Uterus (tissue), 4 donors: ENCODE measurements around the gene SCN4A. TPM values are rescaled to one million over a fixed set of nuclear protein-coding genes. Genes with fewer than 3 reads are reported as not detected.

Source experiments
- DNase-seq, 2 donors: peaks; one replicate each; pipeline ENCODE4 v3.0.0-alpha.2; 2019 to 2020
- H3K27ac ChIP-seq, 2 donors: fragments of 200-600 bp; sonication (generic); 1 replicate in 1 of 2; 2 replicates in 1 of 2; pipeline ENCODE4 v1.5.1; 2016 to 2018
- H3K27me3 ChIP-seq, 2 donors: fragments of 200-600 bp; sonication (generic); one replicate each; pipeline ENCODE4 v1.5.1; 2018 to 2019; ENCODE audit warnings: control low read depth in 1 of 2
- H3K36me3 ChIP-seq, 2 donors: fragments of 200-600 bp; sonication (generic); one replicate each; pipeline ENCODE4 v1.5.1; 2019; ENCODE audit warnings: control low read depth in 1 of 2
- H3K4me1 ChIP-seq, 2 donors: fragments of 200-600 bp; sonication (generic); one replicate each; pipeline ENCODE4 v1.5.1; 2018 to 2019; ENCODE audit warnings: control low read depth in 1 of 2
- H3K4me3 ChIP-seq, 2 donors: fragments of 200-600 bp; sonication (generic); 1 replicate in 1 of 2; 2 replicates in 1 of 2; pipeline ENCODE4 v1.5.1; 2018 to 2019; ENCODE audit warnings: mild to moderate bottlenecking in 1 of 2
- H3K9me3 ChIP-seq, 2 donors: fragments of 200-600 bp; sonication (generic); one replicate each; pipeline ENCODE4 v1.5.1; 2019; ENCODE audit warnings: control low read depth in 1 of 2
- POLR2A ChIP-seq, 2 donors: fragments of 450-650 bp; IDR thresholded peaks; one replicate each; pipeline ENCODE4 v1.6.1; 2016; ENCODE audit warnings: antibody characterized with exemption in 2 of 2, mild to moderate bottlenecking in 1 of 2, moderate library complexity in 1 of 2
- intact Hi-C: fragments of 100-400 bp; cut with DNase I; formaldehyde crosslinking; loops from one replicate; pipeline ENCODE4 v1.15.1; 2023; ENCODE audit warnings: low total_unique reads
- total RNA-seq, 4 donors: library from RNA; depleted of rRNA in 3 of 4; stranded (reverse); fragments of >200 nt in 3 of 4; gene quantifications; one replicate each; pipeline versions ENCODE4 v1.1.0 to v1.2.4, GENCODE V29; 2014 to 2023
- TF ChIP-seq, protein P1 (sequence below), 4 experiments: fragments of 200-600 bp in 2 of 4; fragments of 450-650 bp in 2 of 4; sonication (generic) in 2 of 4; IDR thresholded peaks; one replicate each; pipeline ENCODE4 v1.5.1; 2016 to 2019; ENCODE audit warnings: antibody characterized with exemption in 4 of 4, mild to moderate bottlenecking in 2 of 4, moderate library complexity in 1 of 4
- donor health status: DM: yes; HTN: yes; CAD: no.

SCN4A gene
- total RNA-seq, 4 donors from 2014 or later: 0.14 to 0.24 TPM; not detected in 2

DNA sequence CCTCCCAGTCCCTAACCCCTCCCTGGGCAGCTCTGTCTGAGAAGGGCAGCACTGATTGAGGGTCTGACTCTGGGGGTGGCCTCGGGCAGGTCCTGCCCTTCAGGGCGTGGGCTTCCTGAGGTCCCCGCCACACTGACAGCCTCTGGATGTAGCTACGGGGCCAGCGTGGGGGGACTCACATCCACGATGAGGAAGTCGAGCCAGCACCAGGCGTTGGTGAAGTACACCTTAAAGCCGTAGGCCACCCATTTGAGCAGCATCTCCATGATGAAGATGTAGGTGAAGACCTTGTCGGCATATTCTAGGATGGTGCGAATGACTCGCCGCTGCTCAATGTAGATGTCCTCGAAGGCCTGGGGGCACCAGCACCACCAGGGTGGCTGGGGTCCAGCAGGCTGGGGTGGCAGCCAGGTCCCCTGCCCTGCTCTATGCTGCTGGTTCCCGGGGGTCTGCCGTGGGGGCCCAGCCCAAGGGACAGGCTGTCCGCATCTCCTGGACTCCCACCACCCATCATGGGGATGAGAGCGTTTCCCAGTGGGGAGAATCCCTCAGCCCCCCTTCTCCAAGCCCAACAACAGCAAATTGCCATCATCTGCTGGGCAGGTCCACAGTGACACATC is 24.9 kb downstream of the SCN4A start:
- no peak for DNase-seq
- Histone ChIP-seq H3K27ac (no peak overlapping the region), H3K27me3 (no peaks in the 10 kb centered on the region), H3K4me3 (no peak overlapping the region), H3K9me3 (no peaks in the 10 kb centered on the region), H3K36me3 (no peaks in the 10 kb centered on the region), H3K4me1 (no peaks in the 10 kb centered on the region)
- intact Hi-C loops: no loop called here
- TF ChIP-seq, protein P1, sequence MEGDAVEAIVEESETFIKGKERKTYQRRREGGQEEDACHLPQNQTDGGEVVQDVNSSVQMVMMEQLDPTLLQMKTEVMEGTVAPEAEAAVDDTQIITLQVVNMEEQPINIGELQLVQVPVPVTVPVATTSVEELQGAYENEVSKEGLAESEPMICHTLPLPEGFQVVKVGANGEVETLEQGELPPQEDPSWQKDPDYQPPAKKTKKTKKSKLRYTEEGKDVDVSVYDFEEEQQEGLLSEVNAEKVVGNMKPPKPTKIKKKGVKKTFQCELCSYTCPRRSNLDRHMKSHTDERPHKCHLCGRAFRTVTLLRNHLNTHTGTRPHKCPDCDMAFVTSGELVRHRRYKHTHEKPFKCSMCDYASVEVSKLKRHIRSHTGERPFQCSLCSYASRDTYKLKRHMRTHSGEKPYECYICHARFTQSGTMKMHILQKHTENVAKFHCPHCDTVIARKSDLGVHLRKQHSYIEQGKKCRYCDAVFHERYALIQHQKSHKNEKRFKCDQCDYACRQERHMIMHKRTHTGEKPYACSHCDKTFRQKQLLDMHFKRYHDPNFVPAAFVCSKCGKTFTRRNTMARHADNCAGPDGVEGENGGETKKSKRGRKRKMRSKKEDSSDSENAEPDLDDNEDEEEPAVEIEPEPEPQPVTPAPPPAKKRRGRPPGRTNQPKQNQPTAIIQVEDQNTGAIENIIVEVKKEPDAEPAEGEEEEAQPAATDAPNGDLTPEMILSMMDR (IDR thresholded peaks at IDR 0.05): no peak
- no peak for TF ChIP-seq POLR2A (IDR thresholded peaks at IDR 0.05)

DNA sequence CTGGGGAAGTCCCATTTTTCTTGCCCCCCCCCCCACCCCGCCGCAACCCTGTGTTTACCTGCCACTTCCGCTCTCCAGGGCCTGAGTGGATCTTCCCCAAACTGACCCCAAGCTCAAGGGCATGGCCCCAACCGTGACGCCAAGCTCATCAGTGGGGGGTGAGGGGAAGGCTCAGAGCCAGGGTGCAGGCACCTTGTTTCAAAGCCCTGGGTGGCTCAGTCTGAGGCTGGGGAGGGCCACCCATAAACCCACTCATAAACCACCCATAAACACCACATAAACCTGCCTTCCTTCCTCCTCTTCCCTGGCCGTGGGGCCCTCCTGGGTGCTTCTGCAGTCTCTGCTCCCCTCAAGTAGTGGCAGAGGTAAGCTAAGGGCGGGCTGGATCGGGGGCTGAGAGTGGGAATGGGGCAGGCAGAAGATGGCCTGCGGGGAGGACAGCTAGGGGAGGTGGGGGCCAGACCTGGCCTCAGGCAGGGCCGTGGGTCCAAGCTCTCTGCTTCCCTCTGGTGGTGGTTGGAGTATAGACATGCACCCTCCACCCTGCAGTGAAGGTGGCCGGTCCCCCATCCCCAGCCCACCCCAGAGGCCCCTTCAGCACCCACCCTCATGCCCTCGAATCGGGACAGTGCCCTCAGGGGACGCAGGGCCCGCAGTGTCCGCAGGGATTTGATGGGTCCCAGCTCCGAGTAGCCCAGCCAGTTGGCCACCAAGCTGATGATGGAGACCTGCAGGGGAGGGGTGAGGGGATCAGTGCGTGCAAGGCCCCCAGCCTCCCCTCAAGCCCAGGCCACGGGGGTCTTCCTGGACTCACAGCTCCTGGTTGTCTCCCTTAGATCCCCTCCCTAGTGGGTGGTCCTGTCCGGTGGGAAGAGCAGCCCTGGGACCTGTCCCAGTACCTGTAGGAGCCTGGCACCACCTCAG is 26.0 kb downstream of the SCN4A start:
- no peak overlapping the region for H3K27ac ChIP-seq
- DNase-seq: no peak
- no peak for TF ChIP-seq POLR2A (IDR thresholded peaks at IDR 0.05)
- TF ChIP-seq, protein P1 (IDR thresholded peaks at IDR 0.05): peak; percentile 38 to 56 (median 50)

DNA sequence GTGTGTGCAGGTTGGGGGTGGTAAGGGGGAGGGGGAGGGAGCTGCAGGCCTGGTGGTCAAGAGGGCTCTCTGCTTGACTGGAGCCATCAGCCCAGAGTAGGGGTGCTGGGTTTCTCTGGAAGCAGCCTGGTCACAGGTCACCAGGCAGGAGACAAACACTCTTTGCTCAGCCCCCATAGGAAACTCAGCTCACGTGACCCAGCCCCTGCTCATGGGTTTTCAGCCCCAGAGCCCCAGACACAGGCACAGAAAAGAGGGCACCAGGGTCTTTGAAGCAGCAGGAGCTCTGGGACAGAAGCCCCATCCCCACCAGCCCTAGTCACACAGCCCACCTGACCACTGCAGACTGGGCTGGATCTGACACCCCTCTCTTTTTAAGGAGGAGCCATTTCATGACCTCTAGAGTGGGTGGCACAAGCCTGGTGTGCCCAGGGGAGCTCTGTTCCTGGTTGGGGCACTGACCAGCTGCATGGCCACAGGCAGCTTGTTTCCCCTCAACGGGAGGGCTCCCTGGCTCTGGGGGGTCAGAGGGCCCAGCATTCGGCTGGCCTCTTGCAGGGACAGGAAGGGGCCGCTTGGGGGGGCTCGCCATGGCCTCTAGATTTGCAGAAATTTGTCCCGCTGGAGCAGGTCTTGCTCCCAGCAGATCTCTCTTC is 26.8 kb downstream of the SCN4A start:
- Histone ChIP-seq H3K9me3 (no peaks in the 10 kb centered on the region), H3K36me3 (no peaks in the 10 kb centered on the region), H3K4me3 (no peak overlapping the region), H3K27me3 (no peaks in the 10 kb centered on the region), H3K4me1 (no peaks in the 10 kb centered on the region), H3K27ac (no peak overlapping the region)
- TF ChIP-seq, protein P1 (IDR thresholded peaks at IDR 0.05): no peak
- no peak for TF ChIP-seq POLR2A (IDR thresholded peaks at IDR 0.05)
- no peak for DNase-seq
- intact Hi-C loops: no loop called here

More for the DNA sequence above, 26.0 kb downstream of the SCN4A start:
- intact Hi-C loops: no loop called here
- Histone ChIP-seq H3K9me3 (no peaks in the 10 kb centered on the region), H3K4me3 (no peak overlapping the region), H3K27me3 (no peaks in the 10 kb centered on the region), H3K4me1 (no peaks in the 10 kb centered on the region), H3K36me3 (no peaks in the 10 kb centered on the region)

DNA sequence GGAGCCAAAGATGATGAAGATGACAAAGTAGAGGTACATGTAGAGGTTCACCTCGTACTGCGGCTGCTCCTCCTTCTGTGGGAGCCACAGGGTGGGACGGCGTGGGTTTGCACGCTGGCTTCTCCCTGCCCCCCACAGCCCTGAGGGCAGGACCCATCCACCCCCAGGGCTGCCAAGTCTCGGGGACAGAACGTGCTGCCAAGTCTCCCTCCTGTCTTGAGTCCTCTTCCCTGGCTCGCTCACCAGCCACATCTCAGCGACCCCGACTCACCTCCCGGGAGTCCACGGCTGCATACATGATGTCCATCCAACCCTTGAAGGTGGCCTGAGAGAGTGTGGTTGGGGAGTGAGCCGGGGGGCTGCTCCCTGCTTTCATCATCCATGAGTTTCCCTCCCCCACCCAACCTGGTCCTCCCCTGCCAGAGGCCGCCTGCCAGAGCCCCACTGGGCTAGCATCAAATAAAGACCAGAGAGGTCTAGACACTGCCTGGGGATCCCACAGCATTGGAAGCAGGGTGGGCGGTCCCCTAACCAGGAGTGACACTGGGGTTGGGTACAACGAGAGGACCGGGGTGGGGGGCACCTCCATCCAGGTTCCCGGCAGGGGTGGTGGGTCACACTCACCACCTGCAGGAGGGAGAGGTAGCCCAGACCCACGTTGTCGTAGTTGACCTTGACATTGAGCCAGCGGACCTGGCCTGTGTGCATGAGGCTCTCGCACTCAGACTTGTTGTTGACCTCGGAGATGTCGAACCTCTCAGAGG is 27.8 kb downstream of the SCN4A start:
- H3K9me3 ChIP-seq: no peaks in the 10 kb centered on the region
- TF ChIP-seq, protein P1 (IDR thresholded peaks at IDR 0.05): no peak
- TF ChIP-seq POLR2A (IDR thresholded peaks at IDR 0.05): no peak
- H3K4me1 ChIP-seq: no peaks in the 10 kb centered on the region
- no peak overlapping the region for H3K27ac ChIP-seq
- no peak overlapping the region for H3K4me3 ChIP-seq
- DNase-seq: no peak
- H3K36me3 ChIP-seq: no peaks in the 10 kb centered on the region
- intact Hi-C loops: no loop called here
- no peaks in the 10 kb centered on the region for H3K27me3 ChIP-seq
